HTERT RPE-1 (cell line): ENCODE results near the gene DDR1.

ENCODE experiments used
- in situ Hi-C: fragments of 300-500 bp; cut with MboI; formaldehyde crosslinking; loops from 4 replicates; pipeline ENCODE4 v1.14.3; 2020; ENCODE audit warnings: low sequenced_read_pairs

The DDR1 gene

DNA sequence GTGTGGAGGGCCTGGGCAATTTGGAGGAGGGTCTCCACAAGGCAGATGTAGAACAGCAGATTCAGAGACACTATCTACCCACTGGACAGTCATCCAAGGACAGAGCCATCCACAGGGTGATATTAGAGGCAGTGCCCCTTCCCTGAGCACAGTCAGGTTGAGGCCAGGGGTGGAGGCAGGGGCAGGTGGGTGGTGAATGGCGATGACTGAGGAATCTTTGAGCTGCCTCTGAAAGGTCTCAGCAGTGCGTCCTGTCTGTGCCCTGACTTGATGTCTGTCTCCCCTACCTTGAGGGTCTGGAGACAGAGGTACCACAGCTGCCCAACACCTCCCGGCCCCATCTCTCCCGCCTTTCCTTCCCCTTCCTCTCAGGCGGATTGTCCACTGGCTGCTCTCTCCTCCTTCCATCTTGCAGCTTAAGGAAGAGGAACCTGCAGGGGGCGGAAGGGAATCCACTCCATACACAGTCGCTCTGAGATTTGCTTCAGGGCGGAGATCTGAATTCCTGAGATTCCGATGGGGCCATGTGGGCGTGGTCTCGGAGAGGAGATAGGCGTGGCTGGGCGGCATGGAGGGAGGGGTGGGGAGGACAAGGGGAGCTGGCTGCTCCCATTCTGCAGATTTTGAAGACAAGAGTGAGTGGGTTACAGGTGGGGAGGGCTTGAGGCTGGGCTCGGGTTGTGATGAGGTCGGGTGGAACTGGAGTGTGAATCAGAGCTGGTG, 58.2 kb downstream of the DDR1 start:
- in situ Hi-C loops = loop anchor here (25.0 kb wide), 1 partner anchor 120 kb away; no protein-coding TSS in a partner anchor

DNA sequence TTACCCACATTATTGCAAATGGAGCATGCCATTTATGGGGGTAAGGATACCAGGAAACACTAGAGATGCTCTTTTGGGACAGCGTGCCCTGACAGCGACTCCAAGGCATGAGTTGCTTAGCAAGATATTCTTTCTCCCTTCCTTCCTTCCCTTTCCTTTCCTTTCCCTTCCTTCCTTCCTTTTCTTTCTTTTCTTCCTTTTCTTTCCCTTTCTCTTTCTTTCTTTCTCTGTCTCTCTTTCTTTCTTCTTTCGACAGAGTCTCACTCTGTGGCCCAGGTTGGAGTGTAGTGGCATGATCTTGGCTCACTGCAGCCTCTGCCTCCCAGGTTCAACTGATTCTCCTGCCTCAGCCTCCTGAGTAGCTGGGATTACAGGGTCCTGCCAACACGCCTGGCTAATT, 59.7 kb downstream of the DDR1 start:
- in situ Hi-C loops = loop anchor here (25.0 kb wide), 1 partner anchor 118 kb away; no protein-coding TSS in a partner anchor

DNA sequence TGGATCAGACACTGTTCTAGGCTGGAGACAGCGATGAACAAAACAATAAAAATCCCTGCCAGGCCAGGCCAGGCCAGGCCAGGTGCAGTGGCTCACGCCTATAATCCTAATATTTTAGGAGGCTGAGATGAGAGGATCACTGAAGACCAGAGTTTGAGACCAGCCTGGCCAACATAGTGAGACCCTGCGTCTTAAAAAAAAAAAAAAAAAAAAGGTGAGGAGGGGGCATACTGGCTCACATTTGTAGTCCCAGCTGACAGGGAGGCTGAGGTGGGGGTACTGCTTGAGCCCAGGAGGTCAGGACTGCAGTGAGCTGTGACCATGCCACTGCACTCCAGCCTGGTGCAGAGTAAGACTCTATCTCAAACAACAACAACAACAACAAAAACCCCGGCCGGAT, 61.0 kb downstream of the DDR1 start:
- in situ Hi-C loops = loop anchor here (25.0 kb wide), 1 partner anchor 117 kb away; no protein-coding TSS in a partner anchor

DNA sequence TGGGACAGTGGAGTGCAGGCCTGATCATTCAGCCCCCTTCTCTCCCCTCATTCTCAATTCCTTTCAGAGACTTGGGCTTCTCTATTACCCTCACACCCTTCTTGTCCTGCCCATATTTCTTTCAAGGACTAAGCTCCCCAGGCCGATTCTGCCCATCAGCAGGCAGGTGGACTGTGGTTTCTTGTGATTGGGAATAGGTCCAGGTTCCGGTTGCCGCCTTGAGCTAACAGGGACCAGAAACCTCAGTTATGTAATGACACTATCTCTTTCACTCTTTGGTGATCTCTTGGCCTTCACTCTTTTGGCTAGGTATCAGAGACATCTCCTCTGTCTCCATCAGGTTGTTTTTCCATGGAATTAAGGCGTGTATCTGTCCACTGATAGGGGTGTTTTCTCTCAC, 62.9 kb downstream of the DDR1 start:
- in situ Hi-C loops = loop anchor here (25.0 kb wide), 1 partner anchor 115 kb away; no protein-coding TSS in a partner anchor

DNA sequence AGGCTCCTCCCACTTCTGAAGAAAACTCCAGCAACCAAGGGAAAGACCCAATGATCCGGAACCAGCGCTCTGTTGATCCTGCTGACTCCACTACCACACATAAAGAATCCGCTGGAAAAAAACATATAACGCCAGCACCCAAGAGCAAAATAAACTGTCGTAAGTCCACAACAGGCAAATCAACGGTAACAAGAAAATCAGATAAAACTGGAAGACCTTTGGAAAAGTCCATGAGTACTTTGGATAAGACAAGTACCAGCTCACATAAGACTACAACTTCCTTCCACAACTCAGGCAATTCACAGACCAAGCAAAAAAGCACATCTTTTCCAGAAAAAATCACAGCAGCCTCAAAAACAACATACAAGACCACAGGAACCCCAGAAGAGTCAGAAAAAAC, 64.5 kb downstream of the DDR1 start:
- in situ Hi-C loops = loop anchor here (25.0 kb wide), 1 partner anchor 113 kb away; no protein-coding TSS in a partner anchor
